ENCODE data around the gene PMPCA.
"Not testable (repeated sequence)": the region's sequence is repeated elsewhere in the genome, so short reads cannot be mapped to it uniquely, and the experiment has no call there.

PMPCA gene

DNA sequence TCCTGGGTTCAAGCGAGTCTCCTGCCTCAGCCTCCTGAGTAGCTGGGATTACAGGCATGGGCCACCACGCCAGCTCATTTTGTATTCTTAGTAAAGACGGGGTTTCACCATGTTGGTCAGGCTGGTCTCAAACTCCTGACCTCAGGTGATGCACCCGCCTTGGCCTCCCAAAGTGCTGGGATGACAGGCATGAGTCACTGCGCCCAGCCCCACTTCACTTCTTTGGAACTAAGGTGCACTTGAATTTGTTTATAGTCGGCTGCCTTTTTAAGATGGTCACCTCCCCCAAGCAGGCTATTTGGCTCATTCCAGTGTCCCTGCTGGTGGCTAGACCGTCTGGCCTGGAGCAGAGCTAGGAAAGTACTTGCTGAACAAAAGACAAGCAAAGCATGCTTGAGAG is 14.9 kb downstream of the PMPCA start:
- H4K8ac ChIP-seq (ENCODE audit: low read length); H3K18ac ChIP-seq (ENCODE audit: low read depth in 1 of 2, low read length in 2 of 2): not testable (repeated sequence)
- 84% methylated on average over 7 of the region's 7 CpGs for WGBS

DNA sequence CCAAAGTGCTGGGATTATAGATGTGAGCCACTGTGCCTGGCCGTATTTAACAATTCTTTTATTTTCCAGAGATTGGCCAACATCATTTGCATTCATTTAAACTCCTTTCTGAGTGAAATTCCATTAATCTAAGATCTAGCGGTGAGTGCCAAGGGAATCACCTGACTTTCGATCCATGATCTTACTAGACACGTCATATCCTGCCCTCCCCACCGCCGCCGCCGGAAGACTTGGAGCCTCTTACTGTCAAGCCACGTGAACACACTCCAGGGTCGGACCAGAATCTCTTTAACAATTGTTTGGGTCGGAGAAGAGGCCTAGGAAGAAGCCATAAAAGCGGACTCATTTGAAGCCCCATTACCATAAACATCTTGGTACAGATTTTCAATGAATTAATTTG is 16.3 kb downstream of the PMPCA start:
- H3K4ac ChIP-seq (ENCODE audit: low read depth in 1 of 2, low read length in 2 of 2), result no peak overlapping the region
- no peaks in the 10 kb centered on the region for H3K27me3 ChIP-seq (ENCODE audit: control insufficient read depth in 1 of 2, insufficient read depth in 1 of 2, low read length in 2 of 2)
- H2AK5ac ChIP-seq (ENCODE audit: low read length, severe bottlenecking), result no peak overlapping the region
- peaks cover 23% of the 10 kb centered on the region for H3K79me1 ChIP-seq (replicated peaks; ENCODE audit: low read length, poor library complexity, severe bottlenecking)
- no peak for DNase-seq
- H2BK5ac ChIP-seq (ENCODE audit: low read depth, low read length, poor library complexity, severe bottlenecking), result no peak overlapping the region
- no peak overlapping the region for H4K91ac ChIP-seq (ENCODE audit: low read length)
- H3K4me2 ChIP-seq (ENCODE audit: low read length, poor library complexity, severe bottlenecking), result no peak overlapping the region
- no peak overlapping the region for H3K23ac ChIP-seq (ENCODE audit: low read length in 2 of 2)
- H2BK120ac ChIP-seq (ENCODE audit: low read depth, low read length), result no peak overlapping the region
- H2BK12ac ChIP-seq (ENCODE audit: low read length in 2 of 2), result no peak overlapping the region
- peaks cover 61 to 69% of the 10 kb centered on the region in 2 experiments for H3K36me3 ChIP-seq (ENCODE audit: control insufficient read depth in 1 of 2, insufficient read depth in 2 of 2, low read depth in 1 of 2, low read length in 2 of 2)
- H2AFZ ChIP-seq (ENCODE audit: low read depth, low read length), result no peak overlapping the region
- H4K8ac ChIP-seq (ENCODE audit: low read length), result no peak overlapping the region
- peaks cover 3% of the 10 kb centered on the region for H3K4me1 ChIP-seq (ENCODE audit: control insufficient read depth, insufficient read depth, low read depth, low read length)
- H3K4me3 ChIP-seq (ENCODE audit: insufficient read depth in 1 of 2, low read depth in 1 of 2, low read length in 2 of 2), result no peak overlapping the region
- WGBS, result over 99% methylated on average over 10 of the region's 12 CpGs
- H2BK15ac ChIP-seq (ENCODE audit: low read depth, poor library complexity, severe bottlenecking), result no peak overlapping the region
- no peak overlapping the region for H3K27ac ChIP-seq (ENCODE audit: low read length, poor library complexity, severe bottlenecking)
- H3K9ac ChIP-seq (ENCODE audit: low read length), result no peak overlapping the region
- H3K18ac ChIP-seq (ENCODE audit: low read depth in 1 of 2, low read length in 2 of 2), result no peak overlapping the region
- H3K9me3 ChIP-seq (ENCODE audit: control insufficient read depth, low read length), result no peaks in the 10 kb centered on the region
- no peak overlapping the region for H3K14ac ChIP-seq (ENCODE audit: low read length in 2 of 2)

More for the DNA sequence above, 14.9 kb downstream of the PMPCA start:
- not testable (repeated sequence) for H3K4ac ChIP-seq (ENCODE audit: low read depth in 1 of 2, low read length in 2 of 2); H4K91ac ChIP-seq (ENCODE audit: low read length); H3K9ac ChIP-seq (ENCODE audit: low read length); DNase-seq; H3K23ac ChIP-seq (ENCODE audit: low read length in 2 of 2); H2AK5ac ChIP-seq (ENCODE audit: low read length, severe bottlenecking); H3K14ac ChIP-seq (ENCODE audit: low read length in 2 of 2); H2BK5ac ChIP-seq (ENCODE audit: low read depth, low read length, poor library complexity, severe bottlenecking); H3K27me3 ChIP-seq (ENCODE audit: control insufficient read depth in 1 of 2, insufficient read depth in 1 of 2, low read length in 2 of 2); H2BK12ac ChIP-seq (ENCODE audit: low read length in 2 of 2); H2AFZ ChIP-seq (ENCODE audit: low read depth, low read length); H2BK15ac ChIP-seq (ENCODE audit: low read depth, poor library complexity, severe bottlenecking); H3K9me3 ChIP-seq (ENCODE audit: control insufficient read depth, low read length); H2BK120ac ChIP-seq (ENCODE audit: low read depth, low read length); H3K4me2 ChIP-seq (ENCODE audit: low read length, poor library complexity, severe bottlenecking); H3K4me1 ChIP-seq (ENCODE audit: control insufficient read depth, insufficient read depth, low read depth, low read length); H3K27ac ChIP-seq (ENCODE audit: low read length, poor library complexity, severe bottlenecking); H3K4me3 ChIP-seq (ENCODE audit: insufficient read depth in 1 of 2, low read depth in 1 of 2, low read length in 2 of 2)
- peaks cover 66 to 72% of the 10 kb centered on the region in 2 experiments for H3K36me3 ChIP-seq (ENCODE audit: control insufficient read depth in 1 of 2, insufficient read depth in 2 of 2, low read depth in 1 of 2, low read length in 2 of 2)
- peaks cover 24% of the 10 kb centered on the region for H3K79me1 ChIP-seq (replicated peaks; ENCODE audit: low read length, poor library complexity, severe bottlenecking)

DNA sequence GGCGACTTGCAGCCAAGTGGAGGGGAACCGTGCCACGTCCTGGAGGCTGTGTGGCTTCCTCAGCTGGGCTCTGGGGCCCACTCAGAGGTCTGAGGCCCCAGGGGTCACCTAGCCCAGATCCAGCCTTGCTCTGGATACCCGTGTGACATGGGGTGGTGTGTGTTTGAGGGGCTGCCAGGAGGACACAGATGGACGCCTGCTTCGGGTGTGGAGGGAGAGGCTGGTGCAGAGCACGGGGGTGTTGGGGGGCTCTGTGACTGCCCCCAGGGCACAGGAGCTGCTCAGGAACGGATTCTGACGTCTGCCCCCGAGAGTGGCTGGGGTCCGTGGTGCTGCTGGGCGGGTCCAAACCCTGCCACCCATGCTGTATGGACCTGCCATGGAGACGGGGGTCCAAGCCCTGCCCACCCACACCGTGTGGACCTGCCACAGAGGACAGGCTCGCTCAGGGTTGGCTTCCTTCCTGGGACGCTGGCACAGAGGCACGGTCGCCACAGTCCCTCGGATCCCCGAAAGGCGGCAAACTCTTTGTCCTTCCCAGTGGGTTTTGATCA is 18.7 kb downstream of the PMPCA start:
- Histone ChIP-seq H2BK120ac (ENCODE audit: low read depth, low read length) (no peak overlapping the region), H3K23ac (ENCODE audit: low read length in 2 of 2) (no peak overlapping the region), H2BK5ac (ENCODE audit: low read depth, low read length, poor library complexity, severe bottlenecking) (no peak overlapping the region), H4K8ac (ENCODE audit: low read length) (no peak overlapping the region), H3K4ac (ENCODE audit: low read depth in 1 of 2, low read length in 2 of 2) (no peak overlapping the region), H3K9ac (ENCODE audit: low read length) (no peak overlapping the region), H3K36me3 (ENCODE audit: control insufficient read depth in 1 of 2, insufficient read depth in 2 of 2, low read depth in 1 of 2, low read length in 2 of 2) (peaks cover 50 to 70% of the 10 kb centered on the region in 2 experiments), H3K4me2 (ENCODE audit: low read length, poor library complexity, severe bottlenecking) (no peak overlapping the region), H2BK12ac (ENCODE audit: low read length in 2 of 2) (no peak overlapping the region), H3K79me1 (replicated peaks; ENCODE audit: low read length, poor library complexity, severe bottlenecking) (peaks cover 25% of the 10 kb centered on the region), H3K18ac (ENCODE audit: low read depth in 1 of 2, low read length in 2 of 2) (no peak overlapping the region), H3K4me1 (ENCODE audit: control insufficient read depth, insufficient read depth, low read depth, low read length) (peaks cover 3% of the 10 kb centered on the region), H3K27ac (ENCODE audit: low read length, poor library complexity, severe bottlenecking) (no peak overlapping the region), H3K27me3 (ENCODE audit: control insufficient read depth in 1 of 2, insufficient read depth in 1 of 2, low read length in 2 of 2) (no peaks in the 10 kb centered on the region), H3K14ac (ENCODE audit: low read length in 2 of 2) (no peak overlapping the region), H4K91ac (ENCODE audit: low read length) (no peak overlapping the region), H3K4me3 (ENCODE audit: insufficient read depth in 1 of 2, low read depth in 1 of 2, low read length in 2 of 2) (no peak overlapping the region), H2AFZ (ENCODE audit: low read depth, low read length) (no peak overlapping the region), H2BK15ac (ENCODE audit: low read depth, poor library complexity, severe bottlenecking) (no peak overlapping the region), H2AK5ac (ENCODE audit: low read length, severe bottlenecking) (no peak overlapping the region), H3K9me3 (ENCODE audit: control insufficient read depth, low read length) (no peaks in the 10 kb centered on the region)
- 93% methylated on average over 21 of the region's 21 CpGs for WGBS
- no peak for DNase-seq

DNA sequence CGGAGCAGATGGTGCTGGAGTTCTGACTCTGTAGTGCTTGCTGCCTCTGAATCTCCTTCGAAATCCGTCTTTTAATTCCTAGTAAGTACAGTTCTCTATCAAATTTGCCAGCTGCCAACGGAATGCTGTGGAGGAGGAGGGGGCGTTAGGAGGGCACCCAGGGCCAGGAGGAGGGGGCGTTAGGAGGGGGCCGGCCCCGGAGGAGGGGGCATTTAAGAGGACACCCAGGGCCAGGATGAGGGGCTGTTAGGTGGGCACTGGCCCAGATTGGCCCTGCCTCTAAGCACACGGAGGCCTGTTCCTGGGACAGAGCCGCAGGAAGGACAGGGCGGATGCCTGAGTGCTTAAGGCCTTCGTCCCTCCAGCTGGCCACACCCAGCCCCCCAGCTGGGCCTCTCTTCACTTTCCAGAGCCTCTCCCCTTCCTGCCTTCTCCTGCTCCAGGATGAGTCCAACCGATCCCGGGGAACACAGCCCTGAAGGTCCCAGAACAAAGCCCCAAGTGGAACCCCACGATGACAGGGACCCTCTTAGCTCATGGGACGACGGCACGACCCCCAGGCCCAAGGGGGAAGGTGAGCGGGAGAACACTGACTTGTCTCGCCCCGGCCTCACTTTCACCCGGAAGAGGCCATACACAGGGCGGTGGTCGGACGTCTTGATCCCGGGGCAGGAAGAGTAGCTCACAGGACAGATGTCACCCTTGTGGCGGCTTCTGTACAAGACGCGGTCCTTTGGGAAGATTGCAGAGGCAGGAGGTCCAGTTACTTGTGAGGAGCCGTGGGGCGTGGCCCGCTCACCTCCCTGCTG is 19.4 kb downstream of the PMPCA start:
- Histone ChIP-seq H2BK15ac (ENCODE audit: low read depth, poor library complexity, severe bottlenecking) (no peak overlapping the region), H3K27ac (ENCODE audit: low read length, poor library complexity, severe bottlenecking) (no peak overlapping the region), H3K4me2 (ENCODE audit: low read length, poor library complexity, severe bottlenecking) (no peak overlapping the region), H3K9me3 (ENCODE audit: control insufficient read depth, low read length) (no peaks in the 10 kb centered on the region), H3K4me3 (ENCODE audit: insufficient read depth in 1 of 2, low read depth in 1 of 2, low read length in 2 of 2) (no peak overlapping the region), H4K8ac (ENCODE audit: low read length) (no peak overlapping the region), H2AFZ (ENCODE audit: low read depth, low read length) (no peak overlapping the region), H2BK120ac (ENCODE audit: low read depth, low read length) (no peak overlapping the region), H3K4ac (ENCODE audit: low read depth in 1 of 2, low read length in 2 of 2) (no peak overlapping the region), H3K9ac (ENCODE audit: low read length) (no peak overlapping the region), H2AK5ac (ENCODE audit: low read length, severe bottlenecking) (no peak overlapping the region), H3K4me1 (ENCODE audit: control insufficient read depth, insufficient read depth, low read depth, low read length) (peaks cover 5% of the 10 kb centered on the region), H3K23ac (ENCODE audit: low read length in 2 of 2) (no peak overlapping the region), H3K14ac (ENCODE audit: low read length in 2 of 2) (no peak overlapping the region), H3K79me1 (replicated peaks; ENCODE audit: low read length, poor library complexity, severe bottlenecking) (peaks cover 29% of the 10 kb centered on the region), H2BK12ac (ENCODE audit: low read length in 2 of 2) (no peak overlapping the region), H2BK5ac (ENCODE audit: low read depth, low read length, poor library complexity, severe bottlenecking) (no peak overlapping the region), H3K36me3 (ENCODE audit: control insufficient read depth in 1 of 2, insufficient read depth in 2 of 2, low read depth in 1 of 2, low read length in 2 of 2) (peaks cover 42 to 70% of the 10 kb centered on the region in 2 experiments), H3K27me3 (ENCODE audit: control insufficient read depth in 1 of 2, insufficient read depth in 1 of 2, low read length in 2 of 2) (no peaks in the 10 kb centered on the region), H3K18ac (ENCODE audit: low read depth in 1 of 2, low read length in 2 of 2) (no peak overlapping the region), H4K91ac (ENCODE audit: low read length) (no peak overlapping the region)
- WGBS, result 84% methylated on average over 30 of the region's 32 CpGs
- DNase-seq, result no peak
